Smooth muscle cell of the brain vasculature (primary cell): ENCODE data around the gene SPIC.

Experiments used
- DNase-seq: peaks from one replicate; pipeline ENCODE4 v3.0.0-alpha.2; 2012; ENCODE audit warnings: low read depth, low spot score

Gene SPIC

GRCh38 chr12:101536069-101536674, 61.0 kb downstream of the SPIC start:
- no peak for DNase-seq
